Eye (tissue), 1 donor: ENCODE data around the gene TAF7.
"Not testable (repeated sequence)": the region's sequence is repeated elsewhere in the genome, so short reads cannot be mapped to it uniquely, and the experiment has no call there.

Source experiments
- DNase-seq: peaks from one replicate; pipeline ENCODE4 v3.0.0-alpha.2; 2015

Gene TAF7, protein sequence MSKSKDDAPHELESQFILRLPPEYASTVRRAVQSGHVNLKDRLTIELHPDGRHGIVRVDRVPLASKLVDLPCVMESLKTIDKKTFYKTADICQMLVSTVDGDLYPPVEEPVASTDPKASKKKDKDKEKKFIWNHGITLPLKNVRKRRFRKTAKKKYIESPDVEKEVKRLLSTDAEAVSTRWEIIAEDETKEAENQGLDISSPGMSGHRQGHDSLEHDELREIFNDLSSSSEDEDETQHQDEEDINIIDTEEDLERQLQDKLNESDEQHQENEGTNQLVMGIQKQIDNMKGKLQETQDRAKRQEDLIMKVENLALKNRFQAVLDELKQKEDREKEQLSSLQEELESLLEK

DNA sequence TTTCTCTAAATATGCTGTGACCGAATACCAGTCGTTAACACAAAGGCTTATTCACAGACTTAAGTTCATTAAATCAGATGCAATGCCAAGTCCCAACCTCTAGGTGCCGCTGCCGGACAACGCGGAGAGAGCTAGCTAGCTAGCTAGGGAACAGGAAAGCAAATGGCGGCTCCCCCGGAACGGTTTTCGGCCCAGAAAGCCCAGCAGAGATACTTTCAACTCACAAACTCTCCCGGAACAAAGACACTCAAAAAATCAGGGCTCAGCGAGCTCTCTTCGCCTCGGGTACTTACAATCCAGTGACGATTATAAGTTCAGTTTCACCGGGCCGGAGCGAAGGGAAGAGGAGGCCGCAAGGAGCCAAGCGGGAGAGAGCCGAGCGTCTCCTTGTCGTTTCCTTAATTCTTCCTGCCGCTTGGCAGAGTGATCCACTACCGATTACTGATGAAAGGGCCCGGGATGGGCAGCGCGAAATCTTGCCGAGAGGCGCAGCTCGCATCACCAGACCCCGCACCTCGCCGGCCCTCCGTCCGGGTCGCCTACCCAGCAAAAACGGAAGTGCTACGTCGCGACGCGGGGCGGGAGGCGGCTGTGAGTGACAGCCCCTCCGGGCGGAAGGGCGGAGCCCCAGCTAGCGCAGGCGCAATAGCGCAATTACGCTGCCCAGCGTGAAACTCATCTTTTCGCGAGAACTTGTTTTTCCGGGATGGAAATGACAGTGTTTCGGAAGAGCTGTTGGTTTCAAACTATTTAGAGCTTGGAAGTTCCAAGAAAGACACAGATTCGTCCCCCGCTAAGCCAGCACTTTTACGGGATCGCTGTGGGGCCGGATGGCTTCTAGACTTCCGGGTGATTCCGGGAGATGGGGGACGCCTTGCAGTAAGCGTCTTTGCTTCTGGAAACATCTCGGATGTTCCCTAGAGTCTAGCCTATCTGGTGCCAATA is at the start of gene TAF7:
Gene TAF7 (minus strand): TSS at position 560 of the 945 bp plus-strand sequence. CDS start 740 bp downstream, outside the sequence.
- peak; percentile 99 for DNase-seq

DNA sequence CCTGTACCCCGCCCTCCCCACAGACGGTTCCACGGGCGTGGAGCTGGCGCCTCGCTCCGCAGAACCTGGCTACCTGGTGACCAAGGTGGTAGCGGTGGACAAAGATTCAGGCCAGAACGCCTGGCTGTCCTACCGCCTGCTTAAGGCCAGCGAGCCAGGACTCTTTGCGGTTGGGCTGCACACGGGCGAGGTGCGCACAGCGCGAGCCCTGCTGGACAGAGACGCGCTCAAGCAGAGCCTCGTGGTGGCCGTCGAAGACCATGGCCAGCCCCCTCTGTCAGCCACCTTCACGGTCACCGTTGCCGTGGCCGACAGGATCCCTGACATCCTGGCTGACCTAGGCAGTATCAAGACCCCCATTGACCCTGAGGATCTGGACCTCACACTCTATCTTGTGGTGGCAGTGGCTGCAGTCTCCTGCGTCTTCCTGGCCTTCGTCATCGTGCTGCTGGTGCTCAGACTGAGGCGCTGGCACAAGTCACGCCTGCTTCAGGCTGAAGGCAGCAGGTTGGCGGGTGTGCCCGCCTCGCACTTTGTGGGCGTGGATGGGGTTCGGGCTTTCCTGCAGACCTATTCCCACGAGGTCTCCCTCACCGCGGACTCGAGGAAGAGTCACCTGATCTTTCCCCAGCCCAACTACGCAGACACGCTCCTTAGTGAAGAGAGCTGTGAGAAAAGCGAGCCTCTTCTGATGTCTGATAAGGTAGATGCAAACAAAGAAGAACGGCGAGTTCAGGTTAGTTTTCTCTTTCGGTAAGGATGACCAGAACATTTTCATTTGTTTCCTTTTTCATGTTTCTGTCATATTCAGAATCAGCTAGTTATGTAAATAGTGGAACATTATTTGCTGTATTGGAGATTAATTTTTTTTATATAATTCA is 45.7 kb upstream of the TAF7 start:
- DNase-seq: no peak

DNA sequence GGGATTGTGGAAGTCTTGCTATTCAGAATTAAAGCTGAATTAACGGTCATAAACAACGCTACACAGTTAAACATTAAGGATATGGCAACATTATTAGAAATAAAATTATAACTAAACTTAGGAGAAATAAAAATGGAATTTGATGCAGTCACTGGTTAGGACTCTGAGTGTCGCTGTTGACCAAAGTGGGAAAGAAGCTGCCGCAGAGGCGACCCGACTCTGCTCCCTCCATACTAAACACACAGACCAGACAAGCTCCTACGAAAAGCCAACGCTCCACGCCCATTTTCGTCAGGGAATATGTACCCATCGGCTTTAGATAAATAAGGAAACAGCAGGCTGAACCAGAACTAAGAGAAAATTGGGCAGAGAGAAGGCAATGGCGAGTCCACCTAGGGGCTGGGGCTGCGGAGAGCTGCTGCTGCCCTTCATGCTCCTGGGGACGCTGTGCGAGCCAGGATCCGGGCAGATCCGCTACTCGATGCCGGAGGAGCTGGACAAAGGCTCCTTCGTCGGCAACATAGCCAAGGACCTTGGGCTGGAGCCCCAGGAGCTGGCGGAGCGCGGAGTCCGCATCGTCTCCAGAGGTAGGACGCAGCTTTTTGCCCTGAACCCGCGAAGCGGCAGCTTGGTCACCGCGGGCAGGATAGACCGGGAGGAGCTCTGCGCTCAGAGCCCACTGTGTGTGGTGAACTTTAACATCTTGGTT is 43.5 kb upstream of the TAF7 start, which contains the start of gene PCDHGA5:
Gene PCDHGA5 (plus strand): TSS at position 211 of the 709 bp plus-strand sequence. CDS start 169 bp downstream, at position 380.
- DNase-seq: peak; percentile 8

DNA sequence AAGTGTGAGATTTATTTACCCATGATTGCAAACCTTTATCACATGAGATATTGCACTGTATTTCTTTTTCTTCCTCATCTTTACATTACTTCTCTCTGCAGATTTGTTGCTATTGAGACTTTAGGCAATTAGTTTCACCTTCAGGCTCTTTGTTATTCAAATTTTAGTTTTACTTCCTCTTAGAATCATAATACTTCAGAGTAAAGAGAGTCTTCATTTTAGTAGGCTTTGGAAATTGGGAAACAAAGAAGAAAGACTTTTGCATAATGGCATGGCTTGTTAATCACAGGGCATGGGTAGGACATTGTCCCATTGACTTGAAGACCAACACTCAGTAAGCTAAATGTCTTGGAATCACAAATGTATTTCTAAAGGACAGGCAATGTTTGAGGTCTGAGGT is 42.1 kb upstream of the TAF7 start:
- DNase-seq: no peak

DNA sequence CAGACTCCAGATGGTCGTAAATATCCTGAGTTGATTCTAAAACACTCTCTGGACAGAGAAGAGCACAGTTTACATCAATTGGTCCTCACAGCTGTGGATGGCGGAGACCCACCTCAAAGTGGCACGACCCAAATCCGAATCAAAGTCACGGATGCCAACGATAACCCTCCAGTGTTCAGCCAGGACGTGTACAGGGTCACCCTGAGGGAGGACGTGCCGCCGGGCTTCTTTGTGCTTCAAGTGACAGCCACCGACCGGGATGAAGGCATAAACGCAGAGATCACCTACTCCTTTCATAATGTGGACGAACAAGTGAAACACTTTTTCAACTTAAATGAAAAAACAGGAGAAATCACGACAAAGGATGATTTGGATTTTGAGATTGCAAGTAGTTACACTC is 40.1 kb upstream of the TAF7 start:
- DNase-seq: no peak

DNA sequence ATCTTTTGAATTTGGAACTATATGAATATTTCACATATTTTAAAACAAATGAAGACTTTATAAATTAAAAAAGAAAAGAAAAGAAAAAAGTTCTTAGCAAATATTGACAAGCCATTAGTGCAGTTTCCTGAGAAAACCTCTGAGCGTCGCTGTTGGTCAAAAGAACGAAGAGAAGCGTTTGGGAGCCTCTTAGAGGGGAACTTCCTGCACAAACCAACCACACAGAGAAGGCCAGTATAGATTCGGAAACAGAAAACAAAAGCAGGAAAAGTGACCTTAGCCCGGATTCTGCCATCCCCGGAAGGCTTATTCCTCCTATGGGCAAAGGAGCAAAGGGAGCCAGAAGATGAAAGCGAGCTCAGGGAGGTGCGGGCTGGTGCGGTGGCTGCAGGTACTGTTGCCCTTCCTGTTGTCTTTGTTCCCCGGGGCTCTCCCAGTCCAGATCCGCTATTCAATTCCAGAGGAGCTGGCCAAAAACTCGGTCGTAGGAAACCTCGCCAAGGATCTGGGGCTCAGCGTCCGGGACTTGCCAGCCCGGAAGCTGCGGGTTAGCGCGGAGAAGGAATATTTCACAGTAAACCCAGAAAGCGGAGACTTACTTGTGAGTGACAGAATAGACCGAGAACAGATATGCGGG is 39.3 kb upstream of the TAF7 start, which contains the start of gene PCDHGB2:
Gene PCDHGB2 (plus strand): TSS at position 205 of the 637 bp plus-strand sequence. CDS start 142 bp downstream, at position 347.
- DNase-seq: no peak

DNA sequence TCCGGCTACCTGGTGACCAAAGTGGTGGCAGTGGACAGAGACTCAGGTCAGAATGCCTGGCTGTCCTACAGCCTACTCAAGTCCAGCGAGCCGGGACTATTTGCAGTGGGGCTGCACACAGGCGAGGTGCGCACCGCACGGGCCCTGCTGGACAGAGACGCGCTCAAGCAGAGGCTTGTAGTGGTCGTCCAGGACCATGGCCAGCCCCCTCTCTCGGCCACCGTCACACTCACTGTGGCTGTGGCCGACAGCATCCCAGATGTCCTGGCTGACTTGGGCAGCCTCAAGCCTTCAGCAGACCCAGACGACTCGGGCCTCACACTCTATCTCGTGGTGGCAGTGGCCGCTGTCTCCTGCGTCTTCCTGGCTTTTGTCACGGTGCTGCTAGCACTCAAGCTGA is 36.4 kb upstream of the TAF7 start:
- no peak for DNase-seq

DNA sequence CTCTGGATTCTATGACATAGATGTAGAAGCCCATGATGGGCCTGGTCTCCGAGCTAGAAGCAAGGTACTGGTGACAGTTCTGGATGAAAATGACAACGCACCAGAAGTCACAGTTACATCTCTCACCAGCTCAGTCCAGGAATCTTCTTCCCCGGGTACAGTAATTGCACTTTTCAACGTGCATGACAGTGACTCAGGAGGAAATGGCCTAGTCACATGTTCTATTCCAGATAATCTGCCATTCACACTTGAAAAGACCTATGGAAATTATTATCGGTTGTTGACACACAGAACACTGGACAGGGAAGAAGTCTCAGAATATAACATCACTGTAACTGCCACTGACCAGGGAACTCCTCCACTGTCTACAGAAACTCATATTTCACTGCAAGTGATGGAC is 35.5 kb upstream of the TAF7 start:
- DNase-seq: no peak

DNA sequence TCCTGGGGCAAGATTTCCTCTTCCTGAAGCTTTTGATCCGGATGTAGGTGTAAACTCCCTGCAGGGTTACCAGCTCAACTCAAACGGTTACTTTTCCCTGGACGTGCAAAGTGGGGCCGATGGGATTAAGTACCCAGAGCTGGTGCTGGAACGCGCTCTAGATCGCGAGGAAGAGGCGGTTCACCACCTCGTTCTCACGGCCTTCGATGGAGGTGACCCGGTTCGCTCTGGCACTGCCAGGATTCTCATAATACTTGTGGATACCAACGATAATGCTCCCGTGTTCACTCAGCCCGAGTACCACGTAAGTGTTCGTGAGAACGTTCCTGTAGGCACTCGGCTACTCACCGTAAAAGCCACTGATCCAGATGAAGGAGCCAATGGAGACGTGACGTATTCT is 35.1 kb upstream of the TAF7 start:
- DNase-seq: no peak

DNA sequence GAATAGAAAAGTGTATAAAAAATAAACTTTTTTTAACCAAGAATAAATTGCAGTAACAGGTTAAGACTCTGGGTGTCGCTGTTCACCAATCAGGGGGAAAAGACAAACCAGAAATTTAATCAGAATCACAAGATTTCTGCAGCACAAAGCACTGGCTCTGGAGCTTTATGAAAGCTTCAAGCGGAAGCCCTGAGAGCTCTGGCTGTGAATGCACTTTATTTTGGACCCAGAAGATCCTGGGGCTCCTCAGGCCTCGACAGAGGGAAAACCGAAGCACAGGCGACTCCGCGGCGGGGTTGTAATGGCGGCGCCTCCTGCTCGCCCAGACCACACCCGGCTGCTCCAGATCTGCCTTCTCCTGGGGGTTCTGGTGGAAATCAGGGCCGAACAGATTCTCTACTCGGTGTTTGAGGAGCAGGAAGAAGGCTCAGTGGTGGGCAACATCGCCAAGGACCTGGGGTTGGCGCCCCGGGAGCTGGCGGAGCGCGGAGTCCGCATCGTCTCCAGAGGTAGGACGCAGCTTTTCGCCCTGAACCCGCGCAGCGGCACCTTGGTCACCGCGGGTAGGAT is 34.4 kb upstream of the TAF7 start, which contains the start of gene PCDHGA4:
Gene PCDHGA4 (plus strand): TSS at position 122 of the 570 bp plus-strand sequence. CDS start 87 bp downstream, at position 209.
- DNase-seq: no peak

DNA sequence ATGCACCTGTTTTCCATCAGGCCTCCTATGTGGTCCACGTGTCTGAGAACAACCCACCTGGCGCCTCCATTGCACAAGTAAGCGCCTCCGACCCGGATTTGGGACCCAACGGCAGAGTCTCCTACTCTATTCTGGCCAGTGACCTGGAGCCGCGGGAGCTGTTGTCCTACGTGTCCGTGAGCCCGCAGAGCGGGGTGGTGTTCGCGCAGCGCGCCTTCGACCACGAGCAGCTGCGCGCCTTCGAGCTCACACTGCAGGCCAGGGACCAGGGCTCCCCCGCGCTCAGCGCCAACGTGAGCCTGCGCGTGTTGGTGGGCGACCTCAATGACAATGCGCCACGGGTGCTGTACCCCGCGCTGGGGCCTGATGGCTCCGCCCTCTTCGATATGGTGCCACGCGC is 31.0 kb upstream of the TAF7 start:
- no peak for DNase-seq

DNA sequence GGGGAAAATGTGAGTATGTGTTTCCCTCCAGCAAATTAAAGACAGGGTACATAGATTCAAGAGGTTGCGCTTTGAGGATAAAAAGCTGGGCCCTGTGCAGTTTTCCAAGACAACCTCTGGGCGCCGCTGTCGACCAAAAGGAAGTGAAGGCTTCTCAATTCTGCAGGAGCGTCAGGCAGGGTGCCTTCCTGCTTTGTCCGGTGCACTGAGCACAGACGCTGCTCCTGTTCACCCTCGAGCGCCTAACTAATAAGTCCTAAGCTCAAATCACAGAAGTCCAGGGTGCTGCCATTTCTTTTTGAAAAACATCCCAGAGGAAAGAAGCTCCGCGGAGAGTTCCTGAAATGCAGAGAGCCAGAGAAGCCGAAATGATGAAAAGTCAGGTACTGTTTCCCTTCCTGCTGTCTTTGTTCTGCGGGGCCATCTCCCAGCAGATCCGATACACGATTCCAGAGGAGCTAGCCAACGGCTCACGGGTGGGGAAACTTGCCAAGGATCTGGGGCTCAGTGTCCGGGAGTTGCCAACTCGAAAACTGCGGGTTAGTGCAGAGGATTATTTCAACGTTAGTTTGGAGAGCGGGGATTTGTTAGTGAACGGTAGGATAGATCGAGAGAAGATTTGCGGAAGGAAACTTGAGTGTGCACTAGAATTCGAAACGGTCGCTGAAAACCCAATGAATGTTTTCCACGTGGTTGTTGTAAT is 29.5 kb upstream of the TAF7 start, which contains the start of gene PCDHGB1:
Gene PCDHGB1 (plus strand): TSS at position 183 of the 703 bp plus-strand sequence. CDS start 162 bp downstream, at position 345.
- DNase-seq: no peak

DNA sequence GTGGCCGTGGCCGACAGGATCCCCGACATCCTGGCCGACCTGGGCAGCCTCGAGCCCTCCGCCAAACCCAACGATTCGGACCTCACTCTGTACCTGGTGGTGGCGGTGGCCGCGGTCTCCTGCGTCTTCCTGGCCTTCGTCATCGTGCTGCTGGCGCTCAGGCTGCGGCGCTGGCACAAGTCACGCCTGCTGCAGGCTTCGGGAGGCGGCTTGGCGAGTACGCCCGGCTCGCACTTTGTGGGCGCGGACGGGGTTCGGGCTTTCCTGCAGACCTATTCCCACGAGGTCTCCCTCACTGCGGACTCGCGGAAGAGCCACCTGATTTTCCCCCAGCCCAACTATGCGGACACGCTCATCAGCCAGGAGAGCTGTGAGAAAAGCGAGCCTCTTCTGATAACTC is 25.4 kb upstream of the TAF7 start:
- DNase-seq: not testable (repeated sequence)

DNA sequence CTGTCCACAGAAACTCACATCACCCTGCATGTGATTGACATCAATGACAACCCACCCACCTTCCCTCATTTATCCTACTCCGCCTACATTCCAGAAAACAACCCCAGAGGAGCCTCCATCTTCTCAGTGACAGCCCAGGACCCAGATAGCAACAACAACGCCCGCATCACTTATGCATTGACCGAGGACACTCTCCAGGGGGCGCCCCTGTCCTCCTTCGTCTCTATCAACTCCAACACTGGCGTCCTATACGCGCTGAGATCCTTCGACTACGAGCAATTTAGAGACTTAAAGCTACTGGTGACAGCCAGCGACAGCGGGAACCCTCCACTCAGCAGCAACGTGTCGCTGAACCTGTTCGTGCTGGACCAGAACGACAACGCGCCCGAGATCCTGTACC is 24.7 kb upstream of the TAF7 start:
- no peak for DNase-seq

DNA sequence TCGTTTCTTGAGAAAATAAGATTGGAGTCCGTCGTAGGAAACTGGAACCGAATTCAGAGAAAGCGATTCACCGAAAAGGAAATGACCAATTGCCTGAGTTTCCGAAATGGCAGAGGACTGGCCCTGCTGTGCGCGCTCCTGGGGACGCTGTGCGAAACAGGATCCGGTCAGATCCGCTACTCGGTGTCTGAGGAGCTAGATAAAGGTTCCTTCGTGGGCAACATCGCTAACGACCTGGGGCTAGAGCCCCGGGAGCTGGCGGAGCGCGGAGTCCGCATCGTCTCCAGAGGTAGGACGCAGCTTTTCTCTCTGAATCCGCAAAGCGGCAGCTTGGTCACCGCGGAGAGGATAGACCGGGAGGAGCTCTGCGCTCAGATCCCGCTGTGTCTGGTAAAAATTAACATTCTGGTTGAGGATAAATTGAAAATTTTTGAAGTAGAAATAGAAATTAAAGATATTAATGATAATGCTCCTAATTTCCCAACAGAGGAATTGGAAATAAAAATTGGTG is 23.4 kb upstream of the TAF7 start:
- DNase-seq: no peak

DNA sequence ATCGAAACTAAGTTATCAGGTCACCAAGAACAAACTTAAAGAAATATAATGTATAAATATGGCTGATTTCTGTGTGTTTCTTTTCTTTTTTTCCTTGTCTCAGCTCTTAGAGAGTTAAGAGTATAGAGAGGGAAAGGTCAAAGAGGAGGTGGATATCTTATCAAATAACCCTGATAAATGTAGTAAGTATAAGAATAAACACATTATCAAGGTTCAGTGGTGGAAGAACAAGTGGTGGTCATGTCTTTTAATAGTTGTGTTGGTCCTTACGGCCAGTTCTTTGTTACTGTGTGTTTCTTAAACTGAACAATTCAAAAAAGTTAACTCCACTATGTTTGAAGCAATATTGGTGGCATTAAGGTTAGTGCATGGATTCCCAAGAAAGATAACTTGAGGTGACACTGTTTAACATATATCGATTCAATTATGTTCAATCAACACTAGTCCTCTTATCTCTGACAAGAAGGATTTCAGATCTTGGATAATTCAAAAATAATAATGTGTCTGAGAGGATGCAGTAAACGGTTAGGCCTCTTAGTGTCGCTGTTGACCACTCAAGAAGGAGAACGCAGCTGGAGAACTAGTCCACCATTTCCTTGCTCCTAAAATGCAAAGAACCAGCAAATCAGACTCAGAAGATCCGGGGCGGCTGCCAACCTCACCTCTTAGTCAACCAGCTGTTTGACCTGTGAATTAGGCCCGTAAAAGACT is 22.8 kb upstream of the TAF7 start, which contains the start of gene PCDHGA3:
Gene PCDHGA3 (plus strand): TSS at position 588 of the 711 bp plus-strand sequence. CDS start 205 bp downstream, outside the sequence.
- peak; percentile 41 for DNase-seq

DNA sequence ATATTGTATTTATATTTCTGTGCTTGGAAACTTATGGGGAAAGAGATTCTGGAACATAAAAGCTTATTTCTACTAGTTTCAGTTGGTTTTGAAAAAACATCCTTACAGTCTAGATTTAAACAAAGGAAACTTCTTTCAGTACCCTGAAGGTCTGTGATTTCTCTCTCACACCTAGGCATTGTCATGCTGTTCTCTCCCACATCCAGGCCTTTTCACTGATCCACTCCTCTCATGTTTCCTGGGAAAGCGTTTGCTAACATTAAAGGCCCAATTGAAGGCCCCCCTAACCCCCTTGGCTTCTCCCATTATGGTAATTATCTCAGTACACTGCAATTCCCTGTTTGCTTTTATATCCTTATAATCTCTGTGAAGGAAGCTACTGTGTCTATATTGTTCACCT is 22.2 kb upstream of the TAF7 start:
- DNase-seq: no peak

DNA sequence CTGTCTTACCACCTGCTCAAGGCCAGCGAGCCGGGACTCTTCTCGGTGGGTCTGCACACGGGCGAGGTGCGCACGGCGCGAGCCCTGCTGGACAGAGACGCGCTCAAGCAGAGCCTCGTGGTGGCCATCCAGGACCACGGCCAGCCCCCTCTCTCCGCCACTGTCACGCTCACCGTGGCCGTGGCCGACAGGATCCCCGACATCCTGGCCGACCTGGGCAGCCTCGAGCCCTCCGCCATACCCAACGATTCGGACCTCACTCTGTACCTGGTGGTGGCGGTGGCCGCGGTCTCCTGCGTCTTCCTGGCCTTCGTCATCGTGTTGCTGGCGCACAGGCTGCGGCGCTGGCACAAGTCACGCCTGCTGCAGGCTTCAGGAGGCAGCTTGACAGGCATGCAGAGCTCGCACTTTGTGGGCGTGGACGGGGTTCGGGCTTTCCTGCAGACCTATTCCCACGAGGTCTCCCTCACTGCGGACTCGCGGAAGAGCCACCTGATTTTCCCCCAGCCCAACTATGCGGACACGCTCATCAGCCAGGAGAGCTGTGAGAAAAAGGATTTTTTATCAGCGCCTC is 20.3 kb upstream of the TAF7 start:
- DNase-seq: not testable (repeated sequence)
